A673 (cell line): ENCODE data around the gene CFL1. TPM values are rescaled to one million over a fixed set of nuclear protein-coding genes. Genes with fewer than 3 reads are reported as not detected.
"Not testable (repeated sequence)": the region's sequence is repeated elsewhere in the genome, so short reads cannot be mapped to it uniquely, and the experiment has no call there.

ENCODE experiments used
- BruUV-seq: library from RNA; stranded (reverse); fragments of 400-500 nt; replicated peaks from 2 replicates; lab custom pipeline; 2021; lab: Mats Ljungman, UMichigan
- CTCF ChIA-PET: fragments of 300-600 bp; sonication (Branson Sonifier 250); formaldehyde crosslinking; loops from one replicate; lab custom pipeline; 2022; ENCODE audit warnings: antibody characterized with exemption; lab: Charles Lee
- POLR2A ChIA-PET: fragments of 300-600 bp; sonication (Branson Sonifier 250); formaldehyde crosslinking; loops from one replicate; lab custom pipeline; 2022; ENCODE audit warnings: antibody characterized with exemption; ENCODE audit not compliant: low non-redundant PET; lab: Charles Lee
- DNase-seq: peaks from one replicate; pipeline ENCODE4 v3.0.0-alpha.2; 2015; ENCODE audit warnings: low spot score
- H3K27ac ChIP-seq: fragments of 200-600 bp; sonication (generic); 2 replicates; pipeline ENCODE4 v1.5.1; 2016; ENCODE audit warnings: mixed run types, low read depth, mild to moderate bottlenecking, mixed read lengths, antibody characterized with exemption, low read length; ENCODE audit not compliant: poor library complexity, severe bottlenecking
- H3K27me3 ChIP-seq: fragments of 200-600 bp; sonication (generic); replicated peaks from 2 replicates; pipeline ENCODE4 v1.6.1; 2017; ENCODE audit warnings: mixed run types, low read depth, mild to moderate bottlenecking, mixed read lengths, antibody characterized with exemption, low read length; ENCODE audit not compliant: insufficient read depth, poor library complexity
- H3K36me3 ChIP-seq: fragments of 200-600 bp; sonication (generic); 2 replicates; pipeline ENCODE4 v1.6.1; 2016; ENCODE audit warnings: mixed run types, mild to moderate bottlenecking, mixed read lengths, antibody characterized with exemption, low read length; ENCODE audit not compliant: insufficient read depth, poor library complexity, severe bottlenecking
- H3K4me1 ChIP-seq: fragments of 200-600 bp; sonication (generic); 2 replicates; pipeline ENCODE4 v1.6.1; 2017; ENCODE audit warnings: mixed run types, mild to moderate bottlenecking, mixed read lengths, antibody characterized with exemption, low read length; ENCODE audit not compliant: insufficient read depth, poor library complexity, severe bottlenecking
- H3K4me3 ChIP-seq: fragments of 200-600 bp; sonication (generic); 2 replicates; pipeline ENCODE4 v1.5.1; 2016; ENCODE audit warnings: low read depth, mixed run types, mild to moderate bottlenecking, mixed read lengths, low read length; ENCODE audit not compliant: poor library complexity, severe bottlenecking
- H3K9me3 ChIP-seq: fragments of 200-600 bp; sonication (generic); 2 replicates; pipeline ENCODE4 v1.6.1; 2016; ENCODE audit warnings: mixed run types, low read depth, mild to moderate bottlenecking, mixed read lengths, antibody characterized with exemption, low read length; ENCODE audit not compliant: poor library complexity, severe bottlenecking
- CTCF ChIP-seq: fragments of 300-800, 200-600 bp; sonication (generic); conservative IDR thresholded peaks from 2 replicates; pipeline ENCODE4 v1.5.1; 2017; ENCODE audit warnings: low read depth, mild to moderate bottlenecking, antibody characterized with exemption, low read length, moderate library complexity, mixed read lengths
- EZH2 ChIP-seq: fragments of 200-600 bp; sonication (generic); IDR thresholded peaks from 2 replicates; pipeline ENCODE4 v1.6.1; 2017; ENCODE audit warnings: borderline replicate concordance, low read depth, mild to moderate bottlenecking, mixed read lengths, antibody characterized with exemption, low read length; ENCODE audit not compliant: poor library complexity, severe bottlenecking
- intact Hi-C: fragments of 100-400 bp; cut with micrococcal nuclease; formaldehyde crosslinking; loops from one replicate; pipeline ENCODE4 v1.10.0; 2022; ENCODE audit not compliant: unreplicated experiment
- total RNA-seq: library from RNA; stranded (reverse); gene quantifications from 2 replicates; pipeline ENCODE4 v1.2.3, GENCODE V29; 2021

Gene CFL1
- total RNA-seq, 1 experiment from 2014 or later, result 1,649 TPM

- Histone ChIP-seq H3K36me3 (no peaks in the 10 kb centered on the region), H3K4me3 (peak overlapping the region; percentile 54), H3K9me3 (no peaks in the 10 kb centered on the region), H3K4me1 (no peaks in the 10 kb centered on the region), H3K27ac (no peak overlapping the region), H3K27me3 (no peaks in the 10 kb centered on the region)
- no peak for DNase-seq
- ChIA-PET POLR2A (interaction anchor here (0.7 kb wide), 1 partner anchor 37 kb away, joined by 3 read pairs; no protein-coding TSS in a partner anchor), CTCF (no interaction called here)
- BruUV-seq, result no TSS peak
- intact Hi-C loops, result no loop called here
- TF ChIP-seq EZH2 (no peak), CTCF (no peak)
Measured at GRCh38 chr11:65834202-65834601, 23.8 kb downstream of the CFL1 start.

- Histone ChIP-seq H3K9me3 (no peaks in the 10 kb centered on the region), H3K4me3 (peak within 1 kb of the TSS; percentile 54), H3K27me3 (no peaks in the 10 kb centered on the region), H3K36me3 (no peaks in the 10 kb centered on the region), H3K27ac (peak within 1 kb of the TSS; percentile 80), H3K4me1 (no peaks in the 10 kb centered on the region)
- DNase-seq, result peak; percentile 98
- TF ChIP-seq EZH2, result no peak
- TF ChIP-seq CTCF, result no peak
- intact Hi-C loops, result no loop called here
- CTCF ChIA-PET, result interaction anchor here (0.5 to 0.8 kb wide), 2 partner anchors 26 to 504 kb away, joined by 3 read pairs; no protein-coding TSS in a partner anchor
- POLR2A ChIA-PET, result interaction anchor here (0.7 kb wide), 1 partner anchor 38 kb away, joined by 3 read pairs; no protein-coding TSS in a partner anchor
- BruUV-seq, result no TSS peak
Measured at GRCh38 chr11:65833297-65834030, 24.5 kb downstream of the CFL1 start, which contains the start of gene SNX32. Gene SNX32 (plus strand): TSS chr11:65833963. CDS start chr11:65834066, 103 bp downstream.

- BruUV-seq, H3K36me3 ChIP-seq, H3K4me1 ChIP-seq, H3K27ac ChIP-seq, H3K9me3 ChIP-seq, H3K4me3 ChIP-seq, H3K27me3 ChIP-seq, intact Hi-C loops, DNase-seq: not testable (repeated sequence)
- POLR2A ChIA-PET, result interaction anchor here (0.6 to 0.7 kb wide), 2 partner anchors 56 to 218 kb away, joined by 3 to 8 read pairs; partner anchors contain the start of gene FIBP
- CTCF ChIA-PET, result interaction anchor here (0.8 kb wide), 1 partner anchor 27 kb away, joined by 3 read pairs; no protein-coding TSS in a partner anchor
Measured at GRCh38 chr11:65832231-65832630, 25.7 kb downstream of the CFL1 start.
